ENCODE data around the gene VAX1. TPM values are rescaled to one million over a fixed set of nuclear protein-coding genes. Genes with fewer than 3 reads are reported as not detected.
A peak's percentile ranks its signal among the peaks of the same experiment; 100 is the strongest.
"Not testable (repeated sequence)": the region's sequence is repeated elsewhere in the genome, so short reads cannot be mapped to it uniquely, and the experiment has no call there.

VAX1 gene
- total and polyA plus RNA-seq, 2 experiments from 2014 or later = not detected

DNA sequence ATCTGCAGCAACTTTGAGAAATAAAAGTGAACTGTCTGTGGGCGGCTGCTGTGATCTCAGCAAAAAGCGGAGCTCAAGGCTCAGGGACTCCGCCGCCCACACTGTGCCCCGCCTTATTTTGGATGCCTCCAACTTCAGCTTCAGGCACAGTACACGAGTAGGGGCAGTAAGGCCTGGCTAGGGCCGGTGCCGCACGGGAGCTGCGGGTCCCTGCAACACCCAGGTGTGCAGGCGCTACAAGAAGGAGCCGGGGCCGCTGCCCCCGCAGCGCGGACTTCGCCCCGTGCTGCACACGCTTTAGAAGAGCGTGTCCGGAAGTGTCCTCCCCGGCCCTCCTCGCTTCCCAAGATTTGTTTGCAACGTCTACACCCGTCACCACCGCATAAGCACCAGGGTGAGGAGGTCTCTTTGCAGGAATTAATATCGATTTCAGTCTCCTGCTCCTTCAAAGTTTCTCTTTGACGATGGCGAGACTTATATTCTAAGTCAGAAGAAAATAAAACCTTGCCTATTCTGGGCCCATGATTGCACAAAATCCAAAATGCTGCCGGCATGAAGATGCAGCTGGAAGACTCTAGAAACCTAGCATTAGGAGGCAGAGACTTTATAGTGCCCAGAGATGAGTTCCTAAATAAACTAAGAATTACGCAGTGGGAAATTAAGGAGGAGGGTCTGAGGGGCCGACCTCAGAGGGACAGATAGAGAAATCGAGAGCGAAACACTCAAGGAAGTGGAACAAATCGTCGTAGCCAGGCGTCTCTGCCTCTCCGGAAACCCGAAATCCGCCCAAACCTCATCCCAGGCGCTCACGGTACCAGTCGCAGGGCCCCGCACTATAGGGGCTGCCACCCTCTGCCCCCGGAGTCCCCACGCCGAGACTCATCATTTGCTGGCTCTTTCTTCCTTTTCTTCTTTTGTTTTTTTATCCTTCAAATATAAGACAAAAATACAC, 6.4 kb downstream of the VAX1 start:
- Histone ChIP-seq H3K4me3 (no peak overlapping the region), H3K27ac (no peak overlapping the region), H3K4me2 (peak overlapping the region; percentile 74), H3K4me1 (ENCODE audit: insufficient read depth) (peaks cover 29% of the 10 kb centered on the region), H3K9me3 (ENCODE audit: low read depth) (no peaks in the 10 kb centered on the region), H3K36me3 (replicated peaks; ENCODE audit: insufficient read depth, low read depth) (no peaks in the 10 kb centered on the region), H3K9me2 (replicated peaks; ENCODE audit: insufficient read depth) (no peaks in the 10 kb centered on the region), H4K20me1 (ENCODE audit: insufficient read depth, poor library complexity, severe bottlenecking) (no peaks in the 10 kb centered on the region), H3K27me3 (peaks cover 96% of the 10 kb centered on the region), H3K79me2 (no peaks in the 10 kb centered on the region), H2AFZ (peak overlapping the region; percentile 74)
- TF ChIP-seq EZH2phosphoT487 (IDR thresholded peaks at IDR 0.05; ENCODE audit: low read depth, severe bottlenecking, unreplicated experiment) = peak; percentile 78
- TF ChIP-seq EZH2 (IDR thresholded peaks at IDR 0.05; ENCODE audit: borderline replicate concordance) = peak; percentile 18
- TF ChIP-seq, protein P1, sequence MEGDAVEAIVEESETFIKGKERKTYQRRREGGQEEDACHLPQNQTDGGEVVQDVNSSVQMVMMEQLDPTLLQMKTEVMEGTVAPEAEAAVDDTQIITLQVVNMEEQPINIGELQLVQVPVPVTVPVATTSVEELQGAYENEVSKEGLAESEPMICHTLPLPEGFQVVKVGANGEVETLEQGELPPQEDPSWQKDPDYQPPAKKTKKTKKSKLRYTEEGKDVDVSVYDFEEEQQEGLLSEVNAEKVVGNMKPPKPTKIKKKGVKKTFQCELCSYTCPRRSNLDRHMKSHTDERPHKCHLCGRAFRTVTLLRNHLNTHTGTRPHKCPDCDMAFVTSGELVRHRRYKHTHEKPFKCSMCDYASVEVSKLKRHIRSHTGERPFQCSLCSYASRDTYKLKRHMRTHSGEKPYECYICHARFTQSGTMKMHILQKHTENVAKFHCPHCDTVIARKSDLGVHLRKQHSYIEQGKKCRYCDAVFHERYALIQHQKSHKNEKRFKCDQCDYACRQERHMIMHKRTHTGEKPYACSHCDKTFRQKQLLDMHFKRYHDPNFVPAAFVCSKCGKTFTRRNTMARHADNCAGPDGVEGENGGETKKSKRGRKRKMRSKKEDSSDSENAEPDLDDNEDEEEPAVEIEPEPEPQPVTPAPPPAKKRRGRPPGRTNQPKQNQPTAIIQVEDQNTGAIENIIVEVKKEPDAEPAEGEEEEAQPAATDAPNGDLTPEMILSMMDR (IDR thresholded peaks at IDR 0.05; ENCODE audit: poor library complexity) = no peak
- DNase-seq (ENCODE audit: low spot score) = peak; percentile 69
- WGBS (ENCODE audit: low lambda C conversion rate, missing lambda C conversion rate) = 6% methylated on average over 47 of the region's 47 CpGs

GRCh38 chr10:117130862-117131375, 7.2 kb downstream of the VAX1 start:
- H3K4me3 ChIP-seq = no peak overlapping the region

GRCh38 chr10:117130346-117130745, 7.7 kb downstream of the VAX1 start:
- Histone ChIP-seq H3K27ac (no peak overlapping the region), H3K79me2 (no peaks in the 10 kb centered on the region), H3K36me3 (replicated peaks; ENCODE audit: insufficient read depth, low read depth) (no peaks in the 10 kb centered on the region), H3K9me2 (replicated peaks; ENCODE audit: insufficient read depth) (no peaks in the 10 kb centered on the region), H3K4me1 (ENCODE audit: insufficient read depth) (peaks cover 29% of the 10 kb centered on the region), H3K4me3 (no peak overlapping the region), H2AFZ (no peak overlapping the region), H3K4me2 (no peak overlapping the region), H3K9me3 (ENCODE audit: low read depth) (no peaks in the 10 kb centered on the region), H3K27me3 (peaks cover 91% of the 10 kb centered on the region), H4K20me1 (ENCODE audit: insufficient read depth, poor library complexity, severe bottlenecking) (no peaks in the 10 kb centered on the region)
- WGBS (ENCODE audit: low lambda C conversion rate, missing lambda C conversion rate) = 83% methylated on average over 2 of the region's 2 CpGs
- TF ChIP-seq, protein P1 (IDR thresholded peaks at IDR 0.05; ENCODE audit: poor library complexity) = no peak
- TF ChIP-seq EZH2phosphoT487 (IDR thresholded peaks at IDR 0.05; ENCODE audit: low read depth, severe bottlenecking, unreplicated experiment) (no peak), EZH2 (IDR thresholded peaks at IDR 0.05; ENCODE audit: borderline replicate concordance) (no peak)
- DNase-seq (ENCODE audit: low spot score) = no peak

More at GRCh38 chr10:117130862-117131375, 7.2 kb downstream of the VAX1 start:
- Histone ChIP-seq H3K27me3 (peaks cover 91% of the 10 kb centered on the region), H2AFZ (peak overlapping the region; percentile 74), H3K4me1 (ENCODE audit: insufficient read depth) (peaks cover 29% of the 10 kb centered on the region), H4K20me1 (ENCODE audit: insufficient read depth, poor library complexity, severe bottlenecking) (no peaks in the 10 kb centered on the region), H3K36me3 (replicated peaks; ENCODE audit: insufficient read depth, low read depth) (no peaks in the 10 kb centered on the region), H3K79me2 (no peaks in the 10 kb centered on the region), H3K9me2 (replicated peaks; ENCODE audit: insufficient read depth) (no peaks in the 10 kb centered on the region), H3K27ac (no peak overlapping the region), H3K9me3 (ENCODE audit: low read depth) (no peaks in the 10 kb centered on the region), H3K4me2 (peak overlapping the region; percentile 74)
- no peak for TF ChIP-seq EZH2 (IDR thresholded peaks at IDR 0.05; ENCODE audit: borderline replicate concordance)
- peak; percentile 20 for TF ChIP-seq EZH2phosphoT487 (IDR thresholded peaks at IDR 0.05; ENCODE audit: low read depth, severe bottlenecking, unreplicated experiment)
- TF ChIP-seq, protein P1 (IDR thresholded peaks at IDR 0.05; ENCODE audit: poor library complexity) = no peak
- 33% methylated on average over 8 of the region's 8 CpGs for WGBS (ENCODE audit: low lambda C conversion rate, missing lambda C conversion rate)
- DNase-seq (ENCODE audit: low spot score) = no peak

DNA sequence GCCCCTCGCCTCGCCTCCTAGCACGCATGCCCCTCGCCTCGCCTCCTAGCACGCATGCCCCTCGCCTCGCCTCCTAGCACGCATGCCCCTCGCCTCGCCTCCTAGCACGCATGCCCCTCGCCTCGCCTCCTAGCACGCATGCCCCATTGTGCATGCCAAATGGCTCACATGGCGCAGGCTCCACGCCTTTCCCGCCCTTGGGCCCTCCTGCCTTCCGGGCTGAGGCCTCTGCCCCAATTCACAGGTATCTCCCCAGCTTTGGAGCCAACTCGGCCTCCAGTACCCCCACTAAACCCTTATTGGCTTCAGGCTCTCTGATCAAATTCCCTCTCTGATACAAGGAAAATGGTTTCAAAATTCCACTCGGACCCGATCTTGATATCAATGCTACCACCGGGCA, 11.4 kb downstream of the VAX1 start:
- 96% methylated on average over 11 of the region's 23 CpGs for WGBS (ENCODE audit: low lambda C conversion rate, missing lambda C conversion rate)
- peaks cover 66% of the 10 kb centered on the region for H3K27me3 ChIP-seq
- not testable (repeated sequence) for H3K4me3 ChIP-seq

More for the DNA sequence above, 11.4 kb downstream of the VAX1 start:
- H2AFZ ChIP-seq; H3K27ac ChIP-seq; H3K79me2 ChIP-seq; H4K20me1 ChIP-seq (ENCODE audit: insufficient read depth, poor library complexity, severe bottlenecking); H3K4me2 ChIP-seq; H3K9me3 ChIP-seq (ENCODE audit: low read depth); H3K4me1 ChIP-seq (ENCODE audit: insufficient read depth); H3K36me3 ChIP-seq (replicated peaks; ENCODE audit: insufficient read depth, low read depth); H3K9me2 ChIP-seq (replicated peaks; ENCODE audit: insufficient read depth); DNase-seq (ENCODE audit: low spot score): not testable (repeated sequence)

Data from hepatocyte (in vitro differentiated cells).